Uterus (tissue), 4 donors: ENCODE results near the gene ZNF860. TPM values are rescaled to one million over a fixed set of nuclear protein-coding genes. Genes with fewer than 3 reads are reported as not detected.

ENCODE experiments used
- DNase-seq, 2 donors: peaks; one replicate each; pipeline ENCODE4 v3.0.0-alpha.2; 2019 to 2020
- H3K27ac ChIP-seq, 2 donors: fragments of 200-600 bp; sonication (generic); 1 replicate in 1 of 2; 2 replicates in 1 of 2; pipeline ENCODE4 v1.5.1; 2016 to 2018
- H3K27me3 ChIP-seq, 2 donors: fragments of 200-600 bp; sonication (generic); one replicate each; pipeline ENCODE4 v1.5.1; 2018 to 2019; ENCODE audit warnings: control low read depth in 1 of 2
- H3K36me3 ChIP-seq, 2 donors: fragments of 200-600 bp; sonication (generic); one replicate each; pipeline ENCODE4 v1.5.1; 2019; ENCODE audit warnings: control low read depth in 1 of 2
- H3K4me1 ChIP-seq, 2 donors: fragments of 200-600 bp; sonication (generic); one replicate each; pipeline ENCODE4 v1.5.1; 2018 to 2019; ENCODE audit warnings: control low read depth in 1 of 2
- H3K4me3 ChIP-seq, 2 donors: fragments of 200-600 bp; sonication (generic); 1 replicate in 1 of 2; 2 replicates in 1 of 2; pipeline ENCODE4 v1.5.1; 2018 to 2019; ENCODE audit warnings: mild to moderate bottlenecking in 1 of 2
- H3K9me3 ChIP-seq, 2 donors: fragments of 200-600 bp; sonication (generic); one replicate each; pipeline ENCODE4 v1.5.1; 2019; ENCODE audit warnings: control low read depth in 1 of 2
- POLR2A ChIP-seq, 2 donors: fragments of 450-650 bp; IDR thresholded peaks; one replicate each; pipeline ENCODE4 v1.6.1; 2016; ENCODE audit warnings: antibody characterized with exemption in 2 of 2, mild to moderate bottlenecking in 1 of 2, moderate library complexity in 1 of 2
- intact Hi-C: fragments of 100-400 bp; cut with DNase I; formaldehyde crosslinking; loops from one replicate; pipeline ENCODE4 v1.15.1; 2023; ENCODE audit warnings: low total_unique reads
- total RNA-seq, 4 donors: library from RNA; depleted of rRNA in 3 of 4; stranded (reverse); fragments of >200 nt in 3 of 4; gene quantifications; one replicate each; pipeline versions ENCODE4 v1.1.0 to v1.2.4, GENCODE V29; 2014 to 2023
- TF ChIP-seq, protein P1 (sequence below), 4 experiments: fragments of 200-600 bp in 2 of 4; fragments of 450-650 bp in 2 of 4; sonication (generic) in 2 of 4; IDR thresholded peaks; one replicate each; pipeline ENCODE4 v1.5.1; 2016 to 2019; ENCODE audit warnings: antibody characterized with exemption in 4 of 4, mild to moderate bottlenecking in 2 of 4, moderate library complexity in 1 of 4
- donor health status: DM: yes; HTN: yes; CAD: no.

ZNF860 gene
- total RNA-seq, 4 donors from 2014 or later = 0.26 to 2.8 (median 1.5) TPM

DNA sequence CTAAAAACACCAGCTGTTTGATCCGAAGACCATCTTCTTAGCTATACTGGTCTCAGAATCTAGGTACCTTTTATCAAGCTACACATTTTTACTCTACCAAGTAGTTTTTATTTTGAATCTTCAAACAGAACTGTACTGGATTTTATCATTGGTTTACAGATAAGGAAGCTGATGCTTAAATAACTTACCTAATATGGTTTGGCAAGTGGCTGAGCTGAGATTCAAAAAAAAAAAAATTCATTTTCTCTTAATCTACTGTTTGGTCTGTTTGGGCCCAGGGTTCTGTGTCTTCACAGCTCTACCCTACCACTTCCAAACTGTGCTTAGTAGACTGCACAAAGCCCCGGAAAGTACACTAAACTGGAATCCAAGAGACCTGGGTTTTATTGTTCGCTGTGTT lies 35.7 kb downstream of the ZNF860 start:
- Histone ChIP-seq H3K27ac (peak overlapping the region; percentile 13 to 33), H3K9me3 (no peaks in the 10 kb centered on the region), H3K4me1 (no peaks in the 10 kb centered on the region), H3K27me3 (no peaks in the 10 kb centered on the region), H3K4me3 (no peak overlapping the region), H3K36me3 (no peaks in the 10 kb centered on the region)
- DNase-seq = no peak
- no peak for TF ChIP-seq POLR2A (IDR thresholded peaks at IDR 0.05)
- TF ChIP-seq, protein P1, sequence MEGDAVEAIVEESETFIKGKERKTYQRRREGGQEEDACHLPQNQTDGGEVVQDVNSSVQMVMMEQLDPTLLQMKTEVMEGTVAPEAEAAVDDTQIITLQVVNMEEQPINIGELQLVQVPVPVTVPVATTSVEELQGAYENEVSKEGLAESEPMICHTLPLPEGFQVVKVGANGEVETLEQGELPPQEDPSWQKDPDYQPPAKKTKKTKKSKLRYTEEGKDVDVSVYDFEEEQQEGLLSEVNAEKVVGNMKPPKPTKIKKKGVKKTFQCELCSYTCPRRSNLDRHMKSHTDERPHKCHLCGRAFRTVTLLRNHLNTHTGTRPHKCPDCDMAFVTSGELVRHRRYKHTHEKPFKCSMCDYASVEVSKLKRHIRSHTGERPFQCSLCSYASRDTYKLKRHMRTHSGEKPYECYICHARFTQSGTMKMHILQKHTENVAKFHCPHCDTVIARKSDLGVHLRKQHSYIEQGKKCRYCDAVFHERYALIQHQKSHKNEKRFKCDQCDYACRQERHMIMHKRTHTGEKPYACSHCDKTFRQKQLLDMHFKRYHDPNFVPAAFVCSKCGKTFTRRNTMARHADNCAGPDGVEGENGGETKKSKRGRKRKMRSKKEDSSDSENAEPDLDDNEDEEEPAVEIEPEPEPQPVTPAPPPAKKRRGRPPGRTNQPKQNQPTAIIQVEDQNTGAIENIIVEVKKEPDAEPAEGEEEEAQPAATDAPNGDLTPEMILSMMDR (IDR thresholded peaks at IDR 0.05) = no peak
- intact Hi-C loops = loop anchor here (5.0 kb wide), 1 partner anchor 125 kb away; no protein-coding TSS in a partner anchor

DNA sequence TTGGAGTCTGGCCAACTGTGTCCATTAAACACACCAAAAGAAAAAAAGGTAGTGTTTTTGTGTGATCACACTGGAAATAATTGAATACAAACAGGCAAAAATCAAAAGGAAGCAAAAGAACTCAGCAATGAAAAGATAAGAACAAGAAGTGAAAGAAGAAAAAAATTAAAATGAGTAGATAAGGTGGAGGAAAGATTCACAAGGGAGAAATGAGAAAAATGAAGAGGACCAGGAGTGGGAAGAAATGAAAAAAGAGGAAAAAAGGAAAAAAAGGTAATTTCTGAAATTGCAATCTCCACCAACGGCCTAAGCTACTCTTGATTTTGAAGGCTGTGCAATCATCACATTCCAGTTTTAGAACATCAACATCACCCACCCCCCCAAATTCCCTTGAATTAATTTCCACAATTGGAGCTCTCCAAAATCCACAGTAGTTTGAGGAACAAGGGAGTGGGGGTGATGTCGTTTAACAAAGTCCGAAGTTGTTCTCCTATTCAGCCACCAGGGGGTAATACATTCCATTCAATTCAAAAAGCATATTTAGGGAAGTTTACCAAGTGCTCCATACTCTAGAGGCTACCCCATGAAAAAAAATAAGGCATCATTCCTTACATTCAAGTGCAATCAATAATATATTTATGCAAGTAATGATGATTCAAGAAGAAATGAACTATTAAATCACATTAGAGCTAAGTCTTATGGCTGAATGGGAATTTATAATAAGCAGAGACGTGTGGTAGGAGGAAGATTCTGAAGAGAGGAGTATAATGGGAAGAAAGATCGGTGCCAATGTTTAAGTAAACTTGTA lies 37.4 kb downstream of the ZNF860 start:
- Histone ChIP-seq H3K4me3 (no peak overlapping the region), H3K9me3 (no peaks in the 10 kb centered on the region), H3K27me3 (no peaks in the 10 kb centered on the region), H3K4me1 (no peaks in the 10 kb centered on the region), H3K27ac (no peak overlapping the region), H3K36me3 (no peaks in the 10 kb centered on the region)
- no peak for DNase-seq
- no peak for TF ChIP-seq POLR2A (IDR thresholded peaks at IDR 0.05)
- TF ChIP-seq, protein P1 (IDR thresholded peaks at IDR 0.05) = peak; percentile 62 to 83 (median 77)
- intact Hi-C loops = loop anchor here (5.0 kb wide), 1 partner anchor 123 kb away; no protein-coding TSS in a partner anchor

DNA sequence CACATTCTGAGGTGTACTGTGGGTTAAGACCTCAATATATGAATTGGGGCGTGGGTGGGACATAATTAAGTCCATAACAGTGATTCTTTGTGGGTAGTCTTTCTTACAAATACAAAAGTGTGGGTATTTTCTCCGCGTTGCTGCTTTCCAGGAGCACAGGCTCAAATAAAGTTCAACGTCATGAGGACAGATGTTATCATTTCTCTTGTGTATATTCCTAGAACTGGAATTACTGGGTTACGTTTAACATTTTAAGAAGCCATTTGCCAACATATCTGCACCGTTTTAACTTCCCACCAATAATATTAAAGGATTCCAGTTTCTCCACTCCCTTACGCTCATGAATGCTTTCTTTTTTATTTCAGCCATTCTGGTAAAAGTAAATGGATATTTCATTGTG lies 39.6 kb downstream of the ZNF860 start:
- Histone ChIP-seq H3K4me3 (no peak overlapping the region), H3K36me3 (no peaks in the 10 kb centered on the region), H3K27me3 (no peaks in the 10 kb centered on the region), H3K9me3 (no peaks in the 10 kb centered on the region), H3K4me1 (no peaks in the 10 kb centered on the region), H3K27ac (no peak overlapping the region)
- no peak for DNase-seq
- TF ChIP-seq, protein P1 (IDR thresholded peaks at IDR 0.05) = no peak
- TF ChIP-seq POLR2A (IDR thresholded peaks at IDR 0.05) = no peak
- intact Hi-C loops = no loop called here

DNA sequence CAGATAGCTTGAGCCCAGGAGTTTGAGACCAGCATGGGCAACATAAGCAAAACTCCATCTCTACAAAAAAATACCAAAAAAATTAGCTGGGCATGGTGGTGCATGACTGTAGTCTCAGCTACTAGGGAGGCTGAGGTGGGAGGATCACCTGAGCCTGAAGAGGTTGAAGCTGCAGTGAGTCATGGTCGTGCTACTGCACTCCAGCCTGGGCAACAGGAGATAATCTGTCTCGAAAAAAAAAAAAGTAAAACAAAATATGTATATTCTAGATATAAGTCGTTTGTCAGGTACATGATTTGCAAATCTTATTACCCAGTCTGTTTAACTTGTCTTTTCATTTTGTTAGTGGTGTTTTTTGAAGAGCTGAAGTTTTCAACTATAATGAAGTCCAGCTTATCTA lies 40.2 kb downstream of the ZNF860 start:
- DNase-seq = no peak
- Histone ChIP-seq H3K27ac (no peak overlapping the region), H3K4me3 (no peak overlapping the region), H3K4me1 (no peaks in the 10 kb centered on the region), H3K36me3 (no peaks in the 10 kb centered on the region), H3K9me3 (no peaks in the 10 kb centered on the region), H3K27me3 (no peaks in the 10 kb centered on the region)
- intact Hi-C loops = no loop called here
- TF ChIP-seq POLR2A (IDR thresholded peaks at IDR 0.05) = no peak
- TF ChIP-seq, protein P1 (IDR thresholded peaks at IDR 0.05) = no peak

DNA sequence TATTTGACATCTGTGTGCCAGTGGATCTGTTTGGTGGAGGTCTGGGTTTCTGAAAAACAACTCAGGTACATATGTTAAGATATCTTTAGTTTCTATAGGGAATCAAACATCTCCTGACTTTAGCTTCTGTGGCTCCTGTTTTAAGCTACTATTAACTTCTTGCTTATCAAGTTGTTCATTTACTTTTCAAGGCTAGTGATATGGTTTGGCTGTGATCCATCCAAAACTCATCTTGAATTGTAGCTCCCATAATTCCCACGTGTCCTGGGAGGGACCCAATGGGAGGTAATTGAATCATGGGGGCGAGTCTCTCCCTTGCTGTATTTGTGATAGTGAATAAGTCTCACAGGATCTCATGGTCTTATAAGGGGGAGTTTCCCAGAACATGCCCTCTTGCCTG lies 41.4 kb downstream of the ZNF860 start:
- TF ChIP-seq, protein P1 (IDR thresholded peaks at IDR 0.05) = no peak
- TF ChIP-seq POLR2A (IDR thresholded peaks at IDR 0.05) = no peak

More for the DNA sequence above, 41.4 kb downstream of the ZNF860 start:
- Histone ChIP-seq H3K27me3 (no peaks in the 10 kb centered on the region), H3K4me3 (no peak overlapping the region), H3K4me1 (no peaks in the 10 kb centered on the region), H3K9me3 (no peaks in the 10 kb centered on the region), H3K27ac (no peak overlapping the region), H3K36me3 (no peaks in the 10 kb centered on the region)
- intact Hi-C loops = no loop called here
- no peak for DNase-seq
